ENCODE measurements around the gene PCMTD2. TPM values are rescaled to one million over a fixed set of nuclear protein-coding genes. Genes with fewer than 3 reads are reported as not detected.

The PCMTD2 gene
- total and polyA plus RNA-seq, 2 of the 13 experiments (the other 11 are each of a cell fraction or from before 2014, with no cell fraction given), result 47.0 to 76.9 TPM

DNA sequence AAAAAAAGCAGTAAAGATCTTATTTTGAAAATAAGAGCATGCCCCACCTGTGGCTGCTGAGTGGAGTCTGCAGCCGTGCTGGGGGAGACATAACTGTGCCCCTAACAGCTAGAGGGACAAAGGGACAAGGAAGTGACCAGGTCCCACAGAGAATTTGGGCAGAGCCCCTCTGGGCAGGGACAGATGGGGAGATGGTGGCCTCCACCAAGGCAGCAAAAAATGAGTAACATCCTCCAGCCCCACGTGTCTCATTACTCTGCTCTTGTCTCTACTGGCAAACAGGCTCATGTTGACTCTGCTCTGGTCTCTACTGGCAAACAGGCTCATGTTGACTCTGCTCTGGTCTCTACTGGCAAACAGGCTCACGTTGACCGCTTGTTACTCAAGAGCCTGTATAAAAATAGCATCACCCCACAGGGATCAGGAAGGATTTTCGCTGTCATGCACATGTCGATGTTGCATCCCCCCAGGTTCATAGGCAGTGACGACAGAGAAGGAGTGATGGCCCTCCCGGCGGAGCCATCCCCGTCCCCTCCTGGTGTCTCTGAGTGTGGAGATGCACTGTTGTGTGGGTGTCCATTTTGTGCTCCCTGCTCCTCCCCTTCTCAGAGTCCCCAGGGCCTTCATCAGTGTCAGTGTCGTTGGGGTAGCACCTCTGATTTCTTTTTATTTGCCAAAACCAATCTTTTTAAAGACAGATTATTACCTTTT, 17.3 kb upstream of the PCMTD2 start (continued):
- TF ChIP-seq, protein P1, sequence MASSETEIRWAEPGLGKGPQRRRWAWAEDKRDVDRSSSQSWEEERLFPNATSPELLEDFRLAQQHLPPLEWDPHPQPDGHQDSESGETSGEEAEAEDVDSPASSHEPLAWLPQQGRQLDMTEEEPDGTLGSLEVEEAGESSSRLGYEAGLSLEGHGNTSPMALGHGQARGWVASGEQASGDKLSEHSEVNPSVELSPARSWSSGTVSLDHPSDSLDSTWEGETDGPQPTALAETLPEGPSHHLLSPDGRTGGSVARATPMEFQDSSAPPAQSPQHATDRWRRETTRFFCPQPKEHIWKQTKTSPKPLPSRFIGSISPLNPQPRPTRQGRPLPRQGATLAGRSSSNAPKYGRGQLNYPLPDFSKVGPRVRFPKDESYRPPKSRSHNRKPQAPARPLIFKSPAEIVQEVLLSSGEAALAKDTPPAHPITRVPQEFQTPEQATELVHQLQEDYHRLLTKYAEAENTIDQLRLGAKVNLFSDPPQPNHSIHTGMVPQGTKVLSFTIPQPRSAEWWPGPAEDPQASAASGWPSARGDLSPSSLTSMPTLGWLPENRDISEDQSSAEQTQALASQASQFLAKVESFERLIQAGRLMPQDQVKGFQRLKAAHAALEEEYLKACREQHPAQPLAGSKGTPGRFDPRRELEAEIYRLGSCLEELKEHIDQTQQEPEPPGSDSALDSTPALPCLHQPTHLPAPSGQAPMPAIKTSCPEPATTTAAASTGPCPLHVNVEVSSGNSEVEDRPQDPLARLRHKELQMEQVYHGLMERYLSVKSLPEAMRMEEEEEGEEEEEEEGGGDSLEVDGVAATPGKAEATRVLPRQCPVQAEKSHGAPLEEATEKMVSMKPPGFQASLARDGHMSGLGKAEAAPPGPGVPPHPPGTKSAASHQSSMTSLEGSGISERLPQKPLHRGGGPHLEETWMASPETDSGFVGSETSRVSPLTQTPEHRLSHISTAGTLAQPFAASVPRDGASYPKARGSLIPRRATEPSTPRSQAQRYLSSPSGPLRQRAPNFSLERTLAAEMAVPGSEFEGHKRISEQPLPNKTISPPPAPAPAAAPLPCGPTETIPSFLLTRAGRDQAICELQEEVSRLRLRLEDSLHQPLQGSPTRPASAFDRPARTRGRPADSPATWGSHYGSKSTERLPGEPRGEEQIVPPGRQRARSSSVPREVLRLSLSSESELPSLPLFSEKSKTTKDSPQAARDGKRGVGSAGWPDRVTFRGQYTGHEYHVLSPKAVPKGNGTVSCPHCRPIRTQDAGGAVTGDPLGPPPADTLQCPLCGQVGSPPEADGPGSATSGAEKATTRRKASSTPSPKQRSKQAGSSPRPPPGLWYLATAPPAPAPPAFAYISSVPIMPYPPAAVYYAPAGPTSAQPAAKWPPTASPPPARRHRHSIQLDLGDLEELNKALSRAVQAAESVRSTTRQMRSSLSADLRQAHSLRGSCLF (CRISPR knock-in tag; IDR thresholded peaks at IDR 0.05; ENCODE audit: borderline replicate concordance), result no peak
- TF ChIP-seq SKI (IDR thresholded peaks at IDR 0.05; ENCODE audit: partially characterized antibody) (peak; percentile 60), HNRNPUL1 (IDR thresholded peaks at IDR 0.05; ENCODE audit: low read depth, low read length) (no peak), ARNT2 (CRISPR knock-in tag; IDR thresholded peaks at IDR 0.05; ENCODE audit: low read depth) (no peak), RFX5 (IDR thresholded peaks at IDR 0.05; ENCODE audit: low read depth, low read length) (no peak), PAWR (CRISPR knock-in tag; IDR thresholded peaks at IDR 0.05; ENCODE audit: borderline replicate concordance) (0 out of 2 replicates have a peak, but pooled peaks have one; percentile 28), ZNF567 (CRISPR knock-in tag; IDR thresholded peaks at IDR 0.05; ENCODE audit: borderline replicate concordance) (no peak), RXRA (CRISPR knock-in tag; IDR thresholded peaks at IDR 0.05) (peak; percentile 50; the same call in 1 of the 2 replicates), EZH2 (conservative IDR thresholded peaks at IDR 0.05; ENCODE audit: low read depth, low read length) (no peak), ZNF3 (CRISPR knock-in tag; IDR thresholded peaks at IDR 0.05) (no peak), ZSCAN9 (CRISPR knock-in tag; IDR thresholded peaks at IDR 0.05; ENCODE audit: borderline replicate concordance) (peak; percentile 85; the same call in 1 of the 2 replicates), ZNF558 (CRISPR knock-in tag; IDR thresholded peaks at IDR 0.05; ENCODE audit: borderline replicate concordance) (no peak), BORCS8-MEF2B (CRISPR knock-in tag; IDR thresholded peaks at IDR 0.05) (peak; percentile 48; the same call in 1 of the 2 replicates), ZMYM2 (CRISPR knock-in tag; IDR thresholded peaks at IDR 0.05) (peak; percentile 44; the same call in 1 of the 2 replicates), ZNF776 (CRISPR knock-in tag; IDR thresholded peaks at IDR 0.05) (0 out of 2 replicates have a peak, but pooled peaks have one; percentile 62), MXI1 (IDR thresholded peaks at IDR 0.05; ENCODE audit: borderline replicate concordance, low read depth, low read length) (peak; percentile 84; the same call in 1 of the 3 replicates)
- TF ChIP-seq, protein P2, sequence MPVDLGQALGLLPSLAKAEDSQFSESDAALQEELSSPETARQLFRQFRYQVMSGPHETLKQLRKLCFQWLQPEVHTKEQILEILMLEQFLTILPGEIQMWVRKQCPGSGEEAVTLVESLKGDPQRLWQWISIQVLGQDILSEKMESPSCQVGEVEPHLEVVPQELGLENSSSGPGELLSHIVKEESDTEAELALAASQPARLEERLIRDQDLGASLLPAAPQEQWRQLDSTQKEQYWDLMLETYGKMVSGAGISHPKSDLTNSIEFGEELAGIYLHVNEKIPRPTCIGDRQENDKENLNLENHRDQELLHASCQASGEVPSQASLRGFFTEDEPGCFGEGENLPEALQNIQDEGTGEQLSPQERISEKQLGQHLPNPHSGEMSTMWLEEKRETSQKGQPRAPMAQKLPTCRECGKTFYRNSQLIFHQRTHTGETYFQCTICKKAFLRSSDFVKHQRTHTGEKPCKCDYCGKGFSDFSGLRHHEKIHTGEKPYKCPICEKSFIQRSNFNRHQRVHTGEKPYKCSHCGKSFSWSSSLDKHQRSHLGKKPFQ (CRISPR knock-in tag; IDR thresholded peaks at IDR 0.05; ENCODE audit: insufficient replicate concordance), result peak; percentile 43
- TF ChIP-seq, protein P3, sequence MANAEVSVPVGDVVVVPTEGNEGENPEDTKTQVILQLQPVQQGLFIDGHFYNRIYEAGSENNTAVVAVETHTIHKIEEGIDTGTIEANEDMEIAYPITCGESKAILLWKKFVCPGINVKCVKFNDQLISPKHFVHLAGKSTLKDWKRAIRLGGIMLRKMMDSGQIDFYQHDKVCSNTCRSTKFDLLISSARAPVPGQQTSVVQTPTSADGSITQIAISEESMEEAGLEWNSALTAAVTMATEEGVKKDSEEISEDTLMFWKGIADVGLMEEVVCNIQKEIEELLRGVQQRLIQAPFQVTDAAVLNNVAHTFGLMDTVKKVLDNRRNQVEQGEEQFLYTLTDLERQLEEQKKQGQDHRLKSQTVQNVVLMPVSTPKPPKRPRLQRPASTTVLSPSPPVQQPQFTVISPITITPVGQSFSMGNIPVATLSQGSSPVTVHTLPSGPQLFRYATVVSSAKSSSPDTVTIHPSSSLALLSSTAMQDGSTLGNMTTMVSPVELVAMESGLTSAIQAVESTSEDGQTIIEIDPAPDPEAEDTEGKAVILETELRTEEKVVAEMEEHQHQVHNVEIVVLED (CRISPR knock-in tag; IDR thresholded peaks at IDR 0.05; ENCODE audit: borderline replicate concordance), result peak; percentile 37; the same call in 1 of the 2 replicates
